NCI-H1694 (cell line): ENCODE measurements around the gene DPP6.
"Not testable (repeated sequence)": the region's sequence is repeated elsewhere in the genome, so short reads cannot be mapped to it uniquely, and the experiment has no call there.

Source experiments
- DNase-seq: peaks from one replicate; lab custom pipeline; 2025; lab: John Stamatoyannopoulos, UW

Gene DPP6

DNA sequence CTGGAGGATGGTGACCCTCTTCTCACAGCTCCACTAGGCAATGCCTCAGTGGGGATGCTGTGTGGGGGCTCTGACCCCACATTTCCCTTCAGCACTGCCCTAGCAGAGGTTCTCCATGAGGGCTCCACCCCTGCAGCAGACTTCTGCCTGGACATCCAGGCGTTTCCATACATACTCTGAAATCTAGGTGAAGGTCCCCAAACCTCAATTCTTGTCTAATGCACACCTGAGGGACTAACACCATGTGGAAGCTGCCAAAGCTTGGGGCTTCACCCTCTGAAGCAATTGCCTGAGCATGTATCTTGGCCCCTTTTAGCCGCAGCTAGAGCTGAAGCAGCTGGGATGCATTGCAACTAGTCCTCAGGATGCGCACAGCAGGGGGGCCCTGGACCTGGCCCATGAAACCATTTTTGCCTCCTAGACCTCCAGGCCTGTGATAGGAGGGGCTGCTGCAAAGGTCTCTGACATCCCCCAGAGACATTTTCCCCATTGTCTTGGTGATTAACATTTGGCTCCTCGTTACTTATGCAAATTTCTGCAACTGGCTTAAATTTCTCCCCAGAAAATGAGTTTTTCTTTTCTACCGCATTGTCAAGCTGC, 882.3 kb downstream of the DPP6 start:
- DNase-seq, result not testable (repeated sequence)

DNA sequence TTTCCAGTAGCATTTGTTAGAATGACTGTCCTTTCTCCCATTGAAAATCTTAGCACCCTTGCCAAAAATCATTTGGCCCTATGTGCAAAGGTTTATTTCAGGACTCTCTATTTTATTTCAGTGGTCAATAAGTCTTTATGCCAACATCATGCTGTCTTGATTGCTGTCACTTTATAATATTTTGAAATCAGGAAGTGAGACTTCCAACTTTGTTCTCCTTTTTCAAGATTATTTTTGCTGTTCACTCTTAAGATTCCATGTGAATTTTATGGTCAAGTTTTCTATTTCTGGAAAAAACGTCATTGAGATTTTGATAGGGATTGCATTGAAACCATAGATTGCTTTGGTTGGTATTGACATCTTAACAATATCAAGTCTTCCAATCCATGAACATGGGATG, 885.6 kb downstream of the DPP6 start:
- no peak for DNase-seq

DNA sequence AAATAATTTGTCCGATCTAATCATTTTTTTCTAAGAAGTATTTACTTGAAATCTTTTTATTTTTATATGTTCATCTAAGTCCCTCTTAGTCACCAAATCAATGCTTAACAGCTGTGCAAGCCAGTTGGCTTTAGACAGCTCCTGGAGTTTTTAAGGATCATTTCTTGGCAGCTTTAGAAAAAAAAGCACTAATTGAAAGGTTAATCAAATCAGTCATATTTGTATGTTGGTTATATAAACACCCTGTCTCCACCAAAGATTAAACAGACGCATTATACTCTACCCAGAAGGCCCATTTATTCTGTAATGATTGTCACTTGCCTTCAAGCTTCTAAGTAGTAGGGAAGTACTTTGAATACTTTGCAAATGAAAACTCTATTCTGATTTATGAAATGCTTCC, 890.5 kb downstream of the DPP6 start:
- no peak for DNase-seq
